NCI-H446 (cell line): ENCODE results near the gene TTC19.

ENCODE experiments used
- DNase-seq, 2 experiments: peaks; one replicate each; lab custom pipeline; 2025; lab: John Stamatoyannopoulos, UW

The TTC19 gene, protein sequence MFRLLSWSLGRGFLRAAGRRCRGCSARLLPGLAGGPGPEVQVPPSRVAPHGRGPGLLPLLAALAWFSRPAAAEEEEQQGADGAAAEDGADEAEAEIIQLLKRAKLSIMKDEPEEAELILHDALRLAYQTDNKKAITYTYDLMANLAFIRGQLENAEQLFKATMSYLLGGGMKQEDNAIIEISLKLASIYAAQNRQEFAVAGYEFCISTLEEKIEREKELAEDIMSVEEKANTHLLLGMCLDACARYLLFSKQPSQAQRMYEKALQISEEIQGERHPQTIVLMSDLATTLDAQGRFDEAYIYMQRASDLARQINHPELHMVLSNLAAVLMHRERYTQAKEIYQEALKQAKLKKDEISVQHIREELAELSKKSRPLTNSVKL

DNA sequence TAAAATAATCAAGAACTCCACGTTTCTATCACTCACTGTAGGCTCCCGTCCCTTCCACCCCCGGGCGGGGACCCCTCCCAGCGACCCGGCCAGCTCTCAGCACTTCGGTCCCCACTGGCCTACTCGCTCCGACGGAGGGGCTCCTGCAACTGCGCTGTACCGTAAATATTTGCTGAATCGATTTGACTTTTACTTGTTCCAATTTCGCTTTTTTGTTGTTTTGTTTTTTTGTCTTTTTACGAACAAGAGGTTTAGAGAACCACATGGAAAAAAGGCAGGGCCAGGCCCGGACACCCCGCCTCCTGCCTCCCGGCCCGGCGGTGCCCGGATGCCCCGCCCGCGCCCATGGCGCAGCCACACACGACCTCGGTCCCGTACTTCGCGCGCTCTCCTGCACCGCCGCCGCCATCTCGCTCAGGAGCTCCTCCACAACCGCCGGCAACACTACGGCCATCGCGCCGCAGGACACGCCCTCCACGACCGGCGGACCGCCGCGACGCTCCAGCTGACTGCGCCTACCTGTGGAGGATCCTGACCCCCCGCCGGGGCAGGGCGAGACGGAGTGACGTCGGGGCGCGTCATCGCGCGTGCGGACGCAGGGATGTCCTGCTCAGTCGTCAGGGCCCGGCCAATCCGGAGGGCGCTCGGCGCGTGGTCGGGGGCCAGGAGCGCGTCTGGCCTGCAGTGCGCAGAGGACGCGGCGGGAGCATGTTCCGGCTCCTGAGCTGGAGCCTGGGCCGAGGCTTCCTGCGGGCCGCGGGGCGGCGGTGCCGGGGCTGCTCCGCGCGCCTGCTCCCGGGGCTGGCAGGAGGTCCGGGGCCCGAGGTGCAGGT is at the start of gene TTC19, which contains the start of gene ZSWIM7:
TSS of gene TTC19 (plus strand) at position 684 of the 833 bp plus-strand sequence. CDS start at position 709, 25 bp downstream.
TSS of gene ZSWIM7 (minus strand) at position 564 of the 833 bp plus-strand sequence. CDS start at position 454, 110 bp downstream.
- peak; percentile 76 to 89 for DNase-seq

DNA sequence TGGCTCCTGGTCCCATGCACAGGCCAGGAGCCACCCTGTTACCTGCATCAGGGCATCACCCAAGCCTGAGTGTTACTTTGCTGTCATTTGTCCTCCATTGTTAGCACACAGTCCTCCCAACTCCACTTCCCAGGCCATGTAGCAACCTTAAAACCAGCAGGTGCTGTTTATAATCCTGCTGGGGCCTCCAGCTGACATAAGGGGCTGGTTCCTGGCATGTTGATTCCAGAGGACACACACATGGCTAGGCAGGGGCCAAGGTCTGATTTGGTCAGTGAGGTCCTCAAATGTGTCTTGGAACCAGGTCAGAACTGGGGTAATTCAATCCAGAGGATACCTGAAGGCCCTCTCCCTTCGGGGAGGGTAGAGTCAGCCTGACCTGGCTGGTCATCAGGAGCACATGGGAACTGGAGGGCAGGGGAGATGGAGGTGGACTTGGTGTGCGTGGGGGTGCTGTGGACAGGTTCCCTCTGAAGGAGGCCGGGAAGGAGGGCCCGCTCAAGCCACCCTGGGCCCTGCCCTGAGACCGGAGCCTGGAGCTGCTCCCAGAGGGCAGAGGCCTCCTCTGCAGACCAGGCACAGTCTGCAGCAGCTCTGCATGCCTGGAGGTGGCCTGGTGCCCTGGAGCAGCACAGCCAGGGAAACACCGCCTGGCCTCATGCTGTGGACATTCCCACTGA is 48.1 kb upstream of the TTC19 start:
- no peak for DNase-seq

DNA sequence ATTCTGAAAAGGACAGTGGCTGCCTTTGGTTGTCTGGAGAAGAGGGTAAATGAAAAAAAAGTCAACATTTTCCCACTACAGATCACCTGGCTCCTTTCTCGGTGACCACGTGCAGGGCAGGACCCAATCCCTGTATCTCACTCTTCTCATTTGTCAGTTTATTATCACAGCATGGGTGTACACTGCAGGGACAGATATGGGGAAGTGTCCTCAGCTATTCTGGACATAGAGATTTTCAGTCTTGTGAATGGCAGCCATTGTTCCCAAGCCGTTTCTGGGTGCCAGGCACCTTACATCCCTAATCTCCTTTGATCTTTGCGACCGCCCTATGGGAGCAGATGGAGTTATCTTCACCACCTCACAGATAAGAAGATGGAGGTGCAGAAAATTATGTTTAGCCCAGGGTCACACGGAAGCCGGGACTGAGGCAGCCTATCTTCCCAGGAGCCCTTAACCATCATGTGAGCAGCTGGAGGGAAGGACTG is 47.5 kb upstream of the TTC19 start:
- DNase-seq = no peak

DNA sequence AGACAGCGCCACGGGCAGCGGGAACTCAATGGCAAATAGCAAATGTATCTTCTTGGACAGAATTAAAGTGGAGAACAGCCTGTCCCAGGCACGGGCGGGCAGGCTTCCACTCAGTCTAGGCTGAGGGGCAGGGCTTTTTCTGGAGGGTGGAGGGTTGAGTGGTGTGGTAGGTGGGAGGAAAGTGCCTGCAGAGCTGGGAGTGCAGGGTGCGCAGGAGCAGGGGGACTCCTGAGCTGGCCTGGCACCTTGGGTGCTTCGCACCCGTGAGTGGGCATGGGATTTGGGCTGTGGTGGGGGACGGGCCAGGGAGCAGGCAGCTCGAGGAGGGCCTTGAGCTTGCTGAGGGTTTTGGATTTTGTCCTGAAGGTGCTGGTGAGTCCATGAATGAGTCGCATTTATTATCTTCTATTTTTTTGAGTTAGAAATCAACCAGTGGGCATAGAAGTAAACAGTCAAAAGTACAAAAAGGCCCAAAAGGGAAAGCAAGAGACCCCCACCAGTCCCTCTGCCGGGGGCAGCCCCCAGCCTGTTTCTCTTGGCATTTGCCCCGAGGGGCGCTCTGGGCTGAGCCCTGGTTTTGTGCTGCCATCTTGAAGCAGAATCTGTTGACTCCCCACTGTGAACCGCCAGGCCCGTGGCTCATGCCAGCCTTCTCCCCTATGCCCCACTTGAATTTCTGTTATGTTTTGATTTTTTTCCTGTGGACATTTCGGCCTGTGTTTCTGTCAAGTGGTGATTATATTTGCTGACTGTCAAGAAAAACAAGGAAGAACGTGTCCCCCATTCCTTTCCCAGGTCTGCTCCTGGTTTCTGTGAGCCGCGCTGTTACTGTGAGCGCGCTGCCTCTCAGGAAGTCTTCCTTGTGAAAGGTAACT is 46.5 kb upstream of the TTC19 start:
- no peak for DNase-seq

DNA sequence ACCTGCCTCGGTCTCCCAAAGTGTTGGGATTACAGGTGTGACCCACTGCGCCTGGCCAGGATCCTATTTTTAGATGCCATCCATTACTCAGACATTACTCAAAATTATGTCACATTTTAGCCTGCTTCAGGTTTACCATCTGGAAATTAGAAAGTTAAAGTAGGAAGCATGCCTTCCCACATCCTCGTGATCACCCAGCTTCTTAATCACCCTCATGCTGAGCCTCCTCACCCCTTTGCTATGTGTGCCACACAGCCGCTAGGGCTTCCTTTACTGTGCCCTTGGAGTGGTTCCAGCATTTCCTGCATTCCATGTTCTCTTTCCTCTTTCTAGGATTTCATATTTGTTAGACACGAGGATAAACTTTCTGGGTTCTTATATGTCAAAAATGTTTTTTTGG is 45.4 kb upstream of the TTC19 start:
- DNase-seq = no peak

DNA sequence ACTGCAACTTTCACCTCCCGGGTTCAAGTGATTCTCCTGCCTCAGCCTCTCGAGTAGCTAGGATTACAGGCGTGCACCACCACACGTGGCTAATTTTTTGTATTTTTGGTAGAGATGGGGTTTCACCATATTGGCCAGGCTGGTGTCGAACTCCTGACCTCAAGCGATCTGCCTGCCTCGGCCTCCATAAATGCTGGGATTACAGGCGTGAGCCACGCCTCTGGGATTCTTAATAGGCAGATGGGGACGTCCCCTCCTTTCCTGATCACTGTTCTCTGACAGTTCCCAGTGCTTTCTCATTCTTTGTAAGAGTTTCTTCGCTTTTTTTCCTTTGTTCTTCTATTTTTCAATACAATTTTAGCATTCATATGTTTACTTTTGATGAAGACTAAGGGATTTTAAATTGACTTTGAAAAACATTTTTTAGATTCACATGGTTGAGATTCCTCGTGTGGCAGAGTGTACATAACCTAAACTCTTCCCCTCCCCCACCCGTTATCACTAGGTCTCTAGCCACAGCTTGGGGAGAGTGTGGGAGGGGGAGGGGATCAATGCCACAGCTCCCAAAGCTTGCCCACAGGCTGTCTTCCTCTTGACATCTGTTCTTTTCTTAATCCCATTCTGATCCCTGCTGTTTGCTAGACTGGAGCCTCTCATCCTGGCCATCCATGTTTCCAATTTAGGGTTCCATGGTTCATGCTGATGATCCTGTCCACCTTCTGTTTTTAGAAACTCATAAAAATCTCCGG is 43.7 kb upstream of the TTC19 start:
- DNase-seq = no peak

DNA sequence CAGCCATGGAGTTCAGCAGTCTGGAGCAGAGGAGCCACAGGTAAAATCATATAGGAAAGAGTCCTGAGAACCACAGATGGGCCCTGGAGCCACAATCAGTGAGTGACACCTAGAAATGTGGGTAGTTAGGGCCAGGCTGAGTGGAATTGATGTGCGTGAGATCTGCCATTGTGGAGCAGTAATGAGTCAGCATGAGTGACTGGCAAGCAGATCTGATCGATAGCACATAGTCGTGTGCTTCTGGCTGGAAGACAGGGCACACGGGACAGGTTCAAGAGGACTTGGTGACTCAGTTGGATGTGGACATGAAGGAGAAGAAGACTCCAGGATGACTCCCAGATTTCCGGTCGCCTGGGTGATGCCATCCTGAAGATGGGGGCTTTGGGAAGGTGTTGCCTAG is 42.4 kb upstream of the TTC19 start:
- no peak for DNase-seq

DNA sequence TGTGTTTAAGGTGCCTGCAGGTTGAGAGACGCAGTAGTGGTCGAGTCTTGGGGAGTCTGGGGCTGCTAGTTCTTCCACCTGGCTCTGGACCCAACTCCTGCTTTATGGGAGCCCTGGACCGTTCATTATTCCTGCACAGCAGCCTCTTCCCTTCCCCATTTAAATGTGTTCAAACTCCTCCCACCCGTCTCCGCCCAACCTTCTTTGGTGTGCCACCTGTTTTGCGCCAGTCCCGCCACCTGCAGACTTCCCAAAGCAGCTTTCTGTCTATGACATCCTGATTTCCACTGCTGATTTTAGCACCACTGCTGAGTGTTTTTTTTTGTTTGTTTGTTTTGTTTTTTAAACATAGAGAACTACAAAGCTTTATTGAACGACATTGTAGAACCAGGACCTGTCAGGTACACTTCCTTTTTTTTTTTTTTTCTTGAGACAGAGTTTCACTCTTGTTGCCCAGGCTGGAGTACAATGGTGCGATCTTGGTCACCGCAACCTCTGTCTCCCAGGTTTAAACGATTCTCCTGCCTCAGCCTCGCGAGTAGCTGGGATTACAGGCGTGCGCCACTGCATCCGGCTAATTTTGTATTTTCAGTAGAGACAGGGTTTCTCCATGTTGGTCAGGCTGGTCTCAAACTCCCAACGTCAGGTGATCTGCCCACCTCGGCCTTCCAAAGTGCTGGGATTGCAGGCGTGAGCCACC is 41.9 kb upstream of the TTC19 start:
- DNase-seq = no peak

DNA sequence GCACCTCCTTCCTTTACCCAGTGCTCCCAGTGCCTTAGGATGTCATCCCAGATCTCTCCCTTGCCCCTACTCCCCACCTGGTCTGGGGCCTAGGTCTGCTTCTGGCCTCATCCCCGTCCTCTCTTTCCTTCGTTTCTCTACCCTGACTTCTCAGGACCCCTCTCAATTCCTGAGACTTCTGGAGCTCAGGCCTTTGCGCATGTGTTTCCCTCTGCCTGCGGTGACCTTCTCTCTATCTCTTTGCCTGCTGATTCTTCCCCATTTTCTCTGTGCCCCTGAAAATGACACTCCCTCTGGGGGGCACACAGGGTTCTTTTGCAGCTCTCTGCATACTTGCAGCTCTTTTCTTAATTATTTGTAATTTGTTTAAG is 41.2 kb upstream of the TTC19 start:
- DNase-seq = no peak

DNA sequence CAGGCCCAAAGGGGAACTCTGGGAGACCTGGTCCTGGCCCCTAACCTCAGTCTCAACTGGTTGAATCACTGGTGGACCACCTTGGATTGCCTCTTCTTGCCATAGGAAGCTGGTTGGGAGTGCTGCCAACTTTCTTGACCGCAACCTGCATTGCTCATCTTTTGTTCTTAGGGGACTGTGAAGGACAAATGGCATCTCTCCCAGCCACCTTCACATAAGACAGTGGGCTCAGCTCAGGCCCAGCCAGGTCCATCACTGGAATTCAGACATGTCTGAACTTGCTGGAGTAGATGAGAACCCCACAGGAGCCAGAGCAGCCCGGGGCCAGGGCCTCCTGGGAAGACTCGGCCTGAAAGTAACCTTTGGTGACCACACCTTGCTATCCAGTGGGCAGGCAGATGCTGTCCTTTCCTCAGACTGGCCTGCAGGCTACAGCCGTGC is 35.9 kb upstream of the TTC19 start:
- DNase-seq = no peak

DNA sequence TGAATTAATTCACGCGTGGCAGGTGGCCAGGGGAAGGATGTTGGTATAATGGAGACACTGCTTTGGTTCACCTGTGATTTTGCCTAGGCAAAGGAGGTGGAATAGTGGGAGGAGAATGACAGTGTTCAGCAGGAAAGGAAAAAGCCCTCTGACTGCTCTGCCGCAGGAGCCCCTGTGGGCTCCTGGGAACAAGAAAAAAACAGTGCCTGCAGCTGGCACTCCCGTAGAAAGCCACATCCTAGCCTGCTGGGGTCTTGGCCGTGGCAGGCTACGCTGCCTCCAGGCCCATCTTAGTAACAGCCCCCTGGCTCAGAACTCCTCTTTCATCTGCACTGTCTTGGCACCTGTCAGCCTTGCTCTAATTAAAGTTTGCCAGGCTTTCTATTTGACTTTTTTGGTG is 34.1 kb upstream of the TTC19 start:
- no peak for DNase-seq

DNA sequence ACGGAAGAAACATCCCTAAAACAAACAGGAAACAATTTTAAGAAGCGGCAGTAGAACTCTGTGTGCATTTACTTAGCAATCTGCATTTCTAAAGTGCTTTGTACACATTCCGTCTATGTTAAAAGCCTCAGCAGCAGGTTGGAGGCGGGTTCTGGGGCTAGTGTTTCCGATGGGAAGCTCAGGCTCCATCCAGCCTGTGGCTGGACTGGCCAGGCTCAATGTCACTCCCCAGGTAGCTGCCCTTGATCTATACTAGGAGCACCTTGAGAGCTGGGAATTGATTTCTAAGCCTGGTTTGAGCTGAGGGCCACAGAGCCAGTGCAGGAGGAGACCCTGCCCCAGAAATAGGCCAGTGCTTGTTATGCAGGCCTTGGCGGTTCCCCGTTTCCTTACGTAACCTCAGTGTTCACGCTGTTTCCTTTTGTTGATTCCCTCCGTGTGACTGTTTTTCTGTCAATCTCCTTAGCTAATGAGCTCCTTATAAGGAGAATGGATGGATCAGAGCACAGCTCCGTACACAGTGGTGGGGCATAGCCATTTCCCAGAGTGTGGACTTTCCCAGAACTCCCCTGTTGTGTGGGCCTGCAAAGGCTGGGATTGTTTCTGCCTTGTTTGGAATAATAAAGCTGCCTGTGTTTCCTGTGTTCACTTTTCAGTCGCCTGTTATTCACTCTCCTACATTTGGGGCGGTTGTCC is 33.3 kb upstream of the TTC19 start:
- no peak for DNase-seq

DNA sequence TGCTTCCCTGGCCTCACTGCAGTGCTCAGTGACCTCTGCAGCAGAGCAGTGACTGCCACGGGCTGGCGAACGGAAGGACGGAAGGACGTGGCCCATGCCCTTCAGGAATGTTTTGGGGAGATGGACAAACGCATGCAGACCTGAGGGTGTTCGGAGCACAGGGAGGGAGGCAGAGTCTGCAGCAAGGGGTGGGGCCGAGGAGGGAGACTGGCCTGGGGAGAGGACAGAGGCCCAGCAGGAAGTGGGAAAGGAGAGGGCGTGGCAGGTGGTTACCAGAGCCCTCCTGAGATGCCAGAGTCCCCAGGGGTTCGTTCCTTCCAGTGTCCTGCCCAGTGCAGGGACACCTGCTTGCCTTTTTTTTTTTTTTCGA is 32.8 kb upstream of the TTC19 start:
- no peak for DNase-seq

DNA sequence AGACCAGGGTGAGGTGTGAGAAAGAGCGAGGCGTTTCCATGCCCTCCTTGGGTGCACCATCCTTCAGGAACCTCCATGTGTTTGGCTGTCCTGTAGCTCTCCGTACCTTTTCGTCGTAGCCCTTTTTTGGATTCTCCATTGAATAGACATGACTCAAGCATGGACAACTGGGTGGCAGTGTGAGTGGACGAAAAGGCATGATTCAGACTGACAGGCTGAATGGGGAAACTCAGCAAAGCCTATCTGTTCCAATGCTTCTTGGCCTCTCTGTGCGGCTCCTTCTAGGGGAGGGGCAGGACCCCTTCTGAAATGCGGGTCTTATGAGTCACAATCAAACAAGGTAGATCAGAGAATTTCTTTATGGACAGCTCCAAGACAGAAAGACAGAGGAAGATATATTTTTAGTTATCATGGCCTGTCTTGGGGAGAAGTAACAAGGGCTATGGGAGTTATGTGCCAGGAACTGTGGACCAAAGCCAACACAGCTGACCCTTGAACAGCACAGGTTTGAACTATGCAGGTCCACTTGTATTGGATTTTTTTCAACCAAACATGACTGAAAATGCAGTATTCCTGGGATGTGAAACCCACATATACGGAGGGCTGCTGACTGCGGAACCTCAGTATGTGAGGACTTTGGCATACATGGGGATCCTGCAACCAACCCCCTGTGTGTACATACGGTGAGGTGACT is 31.8 kb upstream of the TTC19 start:
- no peak for DNase-seq

DNA sequence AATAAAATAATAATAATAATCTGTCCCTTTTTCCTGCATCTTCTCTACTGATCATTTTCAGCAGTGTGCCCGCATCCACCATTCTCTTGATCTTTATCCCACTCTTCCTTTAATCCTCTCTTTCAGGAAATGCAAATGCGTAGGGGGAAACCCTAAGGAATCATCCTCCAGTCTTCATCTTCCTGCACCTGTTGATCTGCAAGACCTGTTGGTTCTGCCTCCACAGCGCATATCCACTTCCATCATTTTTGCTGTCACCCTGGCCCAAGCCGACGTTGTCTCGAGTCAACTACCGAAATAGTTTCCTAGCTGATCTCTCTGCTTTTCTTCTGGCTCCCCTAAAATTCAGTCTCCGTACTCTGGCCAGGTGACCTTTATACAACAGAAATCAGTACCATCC is 30.2 kb upstream of the TTC19 start:
- no peak for DNase-seq

DNA sequence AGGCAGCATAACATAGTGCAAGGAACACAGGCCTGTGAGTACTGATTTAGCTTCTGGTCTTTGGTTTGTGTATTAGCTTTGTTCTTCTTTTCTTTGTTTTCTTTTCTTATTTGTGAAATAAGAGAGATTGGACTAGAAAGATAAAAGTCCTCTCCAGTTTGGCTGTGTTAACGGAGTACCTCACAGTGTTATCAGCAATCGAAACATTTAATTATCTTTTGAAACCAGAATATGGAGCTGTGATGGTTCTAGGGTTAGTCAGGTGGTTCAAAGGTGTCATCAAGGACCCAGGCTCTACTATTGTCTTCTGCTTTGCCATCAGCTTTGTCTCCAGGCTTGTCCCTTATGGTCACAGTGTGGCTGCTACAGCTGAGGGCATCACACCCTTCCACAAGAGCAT is 29.1 kb upstream of the TTC19 start:
- no peak for DNase-seq

DNA sequence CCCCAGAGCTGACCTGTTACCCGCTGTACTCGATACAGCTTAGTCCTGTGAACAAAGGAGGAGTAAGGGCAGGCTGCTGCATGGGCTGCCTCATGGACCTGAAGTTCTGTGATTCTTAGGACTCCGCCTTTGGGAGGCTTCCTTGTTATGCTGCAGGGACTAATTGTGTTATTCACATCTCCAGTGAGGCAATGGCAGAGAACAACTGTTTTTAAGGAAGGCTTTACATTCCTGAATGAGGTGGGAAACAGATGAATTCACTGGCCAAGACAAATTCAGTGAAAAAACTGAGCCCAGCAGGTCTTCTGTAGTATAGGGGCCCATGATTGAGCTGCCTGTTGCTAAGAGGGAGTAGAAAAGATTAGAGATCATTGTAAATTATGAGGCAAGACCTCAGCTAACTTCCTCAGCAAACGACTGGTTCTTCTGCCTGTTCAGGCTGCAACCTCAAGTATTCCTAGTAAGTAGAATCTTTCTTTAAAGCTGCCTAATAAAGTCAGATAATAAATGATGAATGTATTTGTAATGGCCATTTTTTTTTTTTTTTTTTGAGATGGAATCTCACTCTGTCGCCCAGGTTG is 28.4 kb upstream of the TTC19 start:
- no peak for DNase-seq

DNA sequence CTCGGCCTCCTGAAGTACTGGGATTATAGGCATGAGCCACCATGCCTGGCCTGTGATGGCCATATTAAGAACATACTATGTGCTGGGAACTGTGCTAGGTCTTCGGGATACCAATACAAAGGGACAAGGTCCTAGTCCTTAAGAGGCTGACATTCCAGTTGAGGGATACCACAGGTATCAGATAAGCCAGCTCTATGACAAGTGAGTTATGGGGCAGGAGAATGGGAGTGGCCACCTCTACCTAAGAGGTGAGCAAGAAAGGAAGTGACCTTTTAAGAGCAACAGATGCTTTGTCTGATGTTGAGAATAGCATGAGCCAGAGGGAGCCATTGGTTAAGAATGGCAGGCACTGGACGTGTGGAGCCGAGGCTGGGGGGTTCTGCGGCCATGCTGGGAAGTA is 27.7 kb upstream of the TTC19 start:
- DNase-seq = no peak
